Measurements from ENCODE around the gene LIPC.

DNA sequence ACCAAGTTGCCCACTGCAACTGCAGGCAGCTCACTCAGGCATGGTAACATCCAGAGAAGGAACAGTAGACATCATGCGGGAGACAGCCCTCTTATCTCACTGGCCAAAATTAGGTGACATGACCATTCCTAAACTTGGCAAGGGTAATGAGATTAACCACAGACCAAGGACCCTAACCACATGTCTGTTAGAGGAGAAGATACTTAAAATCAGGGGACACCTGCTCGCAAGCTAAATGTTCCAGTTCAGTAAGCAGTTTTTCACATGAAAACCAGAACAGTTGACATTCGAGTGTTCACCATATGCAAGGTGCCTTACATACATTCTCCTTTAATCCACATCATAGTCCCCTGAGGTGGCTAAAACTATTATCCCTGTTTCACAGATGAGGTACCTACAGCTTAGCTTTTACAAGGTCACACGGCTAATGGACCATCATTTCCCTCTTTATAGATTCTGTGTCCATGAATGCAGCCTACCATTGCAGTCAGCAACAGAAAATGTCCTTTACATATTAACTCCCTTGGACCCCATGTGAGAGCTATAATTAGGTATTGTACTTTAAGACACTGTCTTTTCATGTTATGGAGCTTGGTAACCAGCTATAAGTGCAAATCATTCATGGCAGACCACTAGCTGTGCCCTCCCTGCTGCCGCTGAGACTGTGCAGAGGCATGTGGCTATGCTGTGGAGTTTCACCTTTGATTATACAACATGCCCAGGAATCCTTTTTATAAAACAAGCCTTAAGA lies 154.1 kb downstream of the LIPC start:
- TF ChIP-seq PBX3 (IDR thresholded peaks at IDR 0.05) (no peak), CTCF (IDR thresholded peaks at IDR 0.05) (no peak), TFCP2L1 (CRISPR knock-in tag; IDR thresholded peaks at IDR 0.05) (no peak), JUNB (IDR thresholded peaks at IDR 0.05) (no peak), JUN (IDR thresholded peaks at IDR 0.05) (no peak; a peak in 1 of 5 replicates), MAX (IDR thresholded peaks at IDR 0.05) (no peak)
